DMS 273 (cell line): ENCODE measurements around the gene FGGY.

Source experiments
- DNase-seq: peaks from one replicate; lab custom pipeline; 2025; ENCODE audit not compliant: unreplicated experiment; lab: John Stamatoyannopoulos, UW

The FGGY gene

GRCh38 chr1:59315529-59316463 is 18.9 kb downstream of the FGGY start:
- DNase-seq = peak; percentile 38

- DNase-seq = peak; percentile 49
These were observed 19.7 kb downstream of the FGGY start for GRCh38 chr1:59316497-59317128.

GRCh38 chr1:59317343-59317742 is 20.4 kb downstream of the FGGY start:
- DNase-seq = peak; percentile 34

- peak; percentile 48 for DNase-seq
These were observed 20.9 kb downstream of the FGGY start for GRCh38 chr1:59317780-59318179.

- DNase-seq = peak; percentile 38
These were observed 21.5 kb downstream of the FGGY start for GRCh38 chr1:59318271-59318860.

GRCh38 chr1:59322394-59322793 is 25.5 kb downstream of the FGGY start:
- DNase-seq = peak; percentile 37

GRCh38 chr1:59322814-59323213 is 25.9 kb downstream of the FGGY start:
- no peak for DNase-seq

GRCh38 chr1:59323879-59324278 is 27.0 kb downstream of the FGGY start:
- no peak for DNase-seq

GRCh38 chr1:59328353-59328752 is 31.5 kb downstream of the FGGY start:
- DNase-seq = no peak

- DNase-seq = no peak
These were observed 32.6 kb downstream of the FGGY start for GRCh38 chr1:59329412-59330053.

- DNase-seq = no peak
These were observed 35.1 kb downstream of the FGGY start for GRCh38 chr1:59331686-59332620.

- DNase-seq = no peak
These were observed 36.1 kb downstream of the FGGY start for GRCh38 chr1:59332983-59333382.

- no peak for DNase-seq
These were observed 36.9 kb downstream of the FGGY start for GRCh38 chr1:59333626-59334277.

GRCh38 chr1:59340411-59341307 is 43.8 kb downstream of the FGGY start:
- no peak for DNase-seq

- no peak for DNase-seq
These were observed 46.1 kb downstream of the FGGY start for GRCh38 chr1:59342801-59343575.

- DNase-seq = no peak
These were observed 46.6 kb downstream of the FGGY start for GRCh38 chr1:59343576-59343840.

GRCh38 chr1:59345221-59345620 is 48.3 kb downstream of the FGGY start:
- DNase-seq = no peak

GRCh38 chr1:59346429-59346828 is 49.5 kb downstream of the FGGY start:
- no peak for DNase-seq
